Neural cell (in vitro differentiated cells): ENCODE results near the gene ZC3H12C. TPM values are rescaled to one million over a fixed set of nuclear protein-coding genes. Genes with fewer than 3 reads are reported as not detected.
A peak's percentile ranks its signal among the peaks of the same experiment; 100 is the strongest.

ENCODE experiments used
- H2AFZ ChIP-seq: fragments of 200-600, 300-800 bp; sonication (generic), shearing (Covaris generic); 2 replicates; pipeline ENCODE4 v1.6.0; 2014; ENCODE audit warnings: low read depth, mild to moderate bottlenecking, antibody characterized with exemption, low read length, moderate library complexity
- H3F3A ChIP-seq: fragments of 200-600 bp; shearing (Covaris generic); 2 replicates; pipeline ENCODE4 v1.6.1; 2016; ENCODE audit warnings: mild to moderate bottlenecking, moderate library complexity, mixed read lengths, antibody characterized with exemption, low read length; ENCODE audit not compliant: insufficient read depth, poor library complexity, severe bottlenecking
- H3K27ac ChIP-seq: fragments of 200-600, 300-800 bp; sonication (generic), shearing (Covaris generic); 2 replicates; pipeline ENCODE4 v1.5.1; 2014; ENCODE audit warnings: mild to moderate bottlenecking, low read length, moderate library complexity
- H3K27me3 ChIP-seq: fragments of 300-800, 200-600 bp; sonication (generic), shearing (Covaris generic); 2 replicates; pipeline ENCODE4 v1.6.0; 2014; ENCODE audit warnings: mild to moderate bottlenecking, low read depth, low read length, moderate library complexity; ENCODE audit not compliant: insufficient read depth
- H3K36me3 ChIP-seq: fragments of 300-800, 200-600 bp; sonication (generic), shearing (Covaris generic); 2 replicates; pipeline ENCODE4 v1.5.1; 2014; ENCODE audit warnings: mild to moderate bottlenecking, antibody characterized with exemption, low read length, moderate library complexity; ENCODE audit not compliant: insufficient read depth
- H3K4me2 ChIP-seq: fragments of 300-800, 200-600 bp; sonication (generic), shearing (Covaris generic); 2 replicates; pipeline ENCODE4 v1.6.0; 2014; ENCODE audit warnings: mild to moderate bottlenecking, low read length
- H3K4me3 ChIP-seq: fragments of 300-800, 200-600 bp; sonication (generic), shearing (Covaris generic); 2 replicates; pipeline ENCODE4 v1.5.1; 2014; ENCODE audit warnings: mild to moderate bottlenecking, low read length, moderate library complexity
- H3K79me2 ChIP-seq: fragments of 200-600 bp; shearing (Covaris generic); replicated peaks from 2 replicates; pipeline ENCODE4 v1.6.0; 2014; ENCODE audit warnings: mild to moderate bottlenecking, low read length, moderate library complexity; ENCODE audit not compliant: insufficient read depth
- H3K9ac ChIP-seq: fragments of 300-800, 200-600 bp; sonication (generic), shearing (Covaris generic); 2 replicates; pipeline ENCODE4 v1.6.1; 2016; ENCODE audit warnings: mild to moderate bottlenecking, low read length, mixed read lengths
- H3K9me2 ChIP-seq: fragments of 200-600 bp; shearing (Covaris generic); 2 replicates; pipeline ENCODE4 v1.6.1; 2016; ENCODE audit warnings: mild to moderate bottlenecking, low read length, mixed read lengths; ENCODE audit not compliant: insufficient read depth
- H3K9me3 ChIP-seq: fragments of 200-600, 300-800 bp; sonication (generic), shearing (Covaris generic); 2 replicates; pipeline ENCODE4 v1.6.1; 2016; ENCODE audit warnings: mild to moderate bottlenecking, mixed run types, low read length, moderate library complexity, mixed read lengths
- H4K20me1 ChIP-seq: fragments of 200-600 bp; shearing (Covaris generic); 2 replicates; pipeline ENCODE4 v1.6.1; 2016; ENCODE audit warnings: mild to moderate bottlenecking, mixed run types; ENCODE audit not compliant: insufficient read depth
- CTCF ChIP-seq: fragments of 450-650 bp; IDR thresholded peaks from 2 replicates; pipeline ENCODE4 v1.5.1; 2014; ENCODE audit warnings: antibody characterized with exemption, mild to moderate bottlenecking, moderate library complexity; ENCODE audit not compliant: poor library complexity, severe bottlenecking
- EP300 ChIP-seq: fragments of 450-650 bp; conservative IDR thresholded peaks from 2 replicates; pipeline ENCODE4 v1.6.1; 2014; ENCODE audit warnings: antibody characterized with exemption, mild to moderate bottlenecking, moderate library complexity; ENCODE audit not compliant: poor library complexity, severe bottlenecking
- EZH2 ChIP-seq: fragments of 200-600, 300-800 bp; shearing (Covaris generic), sonication (generic); IDR thresholded peaks from 2 replicates; pipeline ENCODE4 v1.6.1; 2014; ENCODE audit warnings: antibody characterized with exemption, low read length, borderline replicate concordance, mild to moderate bottlenecking; ENCODE audit not compliant: insufficient read depth, poor library complexity, severe bottlenecking
- MXI1 ChIP-seq: fragments of 450-650 bp; conservative IDR thresholded peaks from 2 replicates; pipeline ENCODE4 v1.6.1; 2014; ENCODE audit warnings: antibody characterized with exemption, mild to moderate bottlenecking; ENCODE audit not compliant: poor library complexity, severe bottlenecking
- POLR2AphosphoS5 ChIP-seq: IDR thresholded peaks from 2 replicates; pipeline ENCODE4 v1.6.1; 2012
- RAD21 ChIP-seq: fragments of 450-650 bp; conservative IDR thresholded peaks from 2 replicates; pipeline ENCODE4 v1.6.1; 2014; ENCODE audit warnings: antibody characterized with exemption, mild to moderate bottlenecking, moderate library complexity
- REST ChIP-seq: IDR thresholded peaks from 2 replicates; pipeline ENCODE4 v1.6.1; 2012; ENCODE audit warnings: borderline replicate concordance
- SMC3 ChIP-seq: fragments of 450-650 bp; conservative IDR thresholded peaks from 2 replicates; pipeline ENCODE4 v1.6.1; 2014; ENCODE audit warnings: antibody characterized with exemption, mild to moderate bottlenecking, moderate library complexity; ENCODE audit not compliant: poor library complexity
- TAF1 ChIP-seq: IDR thresholded peaks from 2 replicates; pipeline ENCODE4 v1.6.1; 2012; ENCODE audit warnings: low read depth
- polyA minus RNA-seq: library from RNA; depleted of rRNA, polyadenylated mRNA; stranded (reverse); fragments of >200 nt; gene quantifications from 2 replicates; pipeline ENCODE4 v1.2.3, GENCODE V29; 2014
- polyA plus RNA-seq: library from polyadenylated mRNA; depleted of rRNA; stranded (reverse); fragments of >200 nt; gene quantifications from 2 replicates; pipeline ENCODE4 v1.2.3, GENCODE V29; 2014

The ZC3H12C gene
- 15.1 and 16.6 TPM in 2 replicates for polyA plus RNA-seq
- polyA minus RNA-seq = 65.5 and 69.8 TPM in 2 replicates

GRCh38 chr11:110092515-110093406, at the start of gene ZC3H12C:
Gene ZC3H12C, plus strand, starts transcription at chr11:110093392. Its CDS starts 20 bp downstream, at chr11:110093412.
- no peaks in the 10 kb centered on the region for H4K20me1 ChIP-seq
- H3K9ac ChIP-seq = peak within 1 kb of the TSS; percentile 89
- peak within 1 kb of the TSS; percentile 86 for H3K27ac ChIP-seq
- TF ChIP-seq SMC3 (peak; percentile 58), RAD21 (no peak), POLR2AphosphoS5 (peak; percentile 81), CTCF (peak; percentile 71), EP300 (no peak), TAF1 (peak; percentile 57), REST (peak; percentile 80)
- peaks cover 42% of the 10 kb centered on the region for H3K79me2 ChIP-seq
- no peaks in the 10 kb centered on the region for H3K36me3 ChIP-seq
- peak within 1 kb of the TSS; percentile 52 for H3K4me2 ChIP-seq
- no peaks in the 10 kb centered on the region for H3K9me2 ChIP-seq
- H3K4me3 ChIP-seq = peak within 1 kb of the TSS; percentile 85
- H3K9me3 ChIP-seq = no peaks in the 10 kb centered on the region
- no peaks in the 10 kb centered on the region for H3K27me3 ChIP-seq
- H2AFZ ChIP-seq = peak within 1 kb of the TSS; percentile 57
- peaks cover 5% of the 10 kb centered on the region for H3F3A ChIP-seq

- no peak overlapping the region for H3K4me2 ChIP-seq
- no peaks in the 10 kb centered on the region for H3F3A ChIP-seq
- H3K9me3 ChIP-seq = no peaks in the 10 kb centered on the region
- no peaks in the 10 kb centered on the region for H3K9me2 ChIP-seq
- no peaks in the 10 kb centered on the region for H3K79me2 ChIP-seq
- no peak overlapping the region for H3K9ac ChIP-seq
- no peaks in the 10 kb centered on the region for H3K27me3 ChIP-seq
- H3K36me3 ChIP-seq = no peaks in the 10 kb centered on the region
- H3K27ac ChIP-seq = no peak overlapping the region
- no peak overlapping the region for H2AFZ ChIP-seq
- H3K4me3 ChIP-seq = no peak overlapping the region
- no peak for TF ChIP-seq RAD21
- TF ChIP-seq EP300 = no peak
- no peak for TF ChIP-seq REST
- TF ChIP-seq MXI1 = no peak
- TF ChIP-seq TAF1 = no peak
- no peak for TF ChIP-seq POLR2AphosphoS5
- TF ChIP-seq CTCF = no peak
- no peak for TF ChIP-seq EZH2
- no peak for TF ChIP-seq SMC3
- H4K20me1 ChIP-seq = no peaks in the 10 kb centered on the region
Measured at GRCh38 chr11:110044226-110044968, 48.8 kb upstream of the ZC3H12C start.
